ENCODE measurements around the gene LMOD1.

The LMOD1 gene

DNA sequence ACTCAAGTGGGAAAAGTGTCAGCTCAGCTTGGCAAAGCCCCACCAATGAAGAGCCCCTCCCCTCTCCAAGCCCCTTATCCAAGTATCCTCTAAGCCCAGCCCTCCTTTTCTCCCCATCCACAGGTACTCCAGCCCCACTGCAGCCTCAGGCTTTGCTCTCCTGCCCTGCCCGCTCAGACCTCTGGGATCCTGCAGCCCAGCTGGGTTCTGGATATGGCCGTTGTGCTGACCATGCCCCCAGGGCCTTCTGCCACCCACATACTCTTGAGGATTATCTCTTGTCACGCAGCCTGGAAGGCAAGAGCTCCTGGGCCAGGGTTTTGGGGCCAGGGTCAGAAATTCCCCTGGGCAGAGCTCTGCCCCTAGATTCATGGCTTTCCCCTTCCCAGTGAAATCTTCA lies 52.9 kb downstream of the LMOD1 start:
- no peak for DNase-seq (ENCODE audit: low read depth in 2 of 2)

- DNase-seq (ENCODE audit: low read depth in 2 of 2), result no peak
Observed at GRCh38 chr1:201892211-201892610, 54.1 kb downstream of the LMOD1 start.

DNA sequence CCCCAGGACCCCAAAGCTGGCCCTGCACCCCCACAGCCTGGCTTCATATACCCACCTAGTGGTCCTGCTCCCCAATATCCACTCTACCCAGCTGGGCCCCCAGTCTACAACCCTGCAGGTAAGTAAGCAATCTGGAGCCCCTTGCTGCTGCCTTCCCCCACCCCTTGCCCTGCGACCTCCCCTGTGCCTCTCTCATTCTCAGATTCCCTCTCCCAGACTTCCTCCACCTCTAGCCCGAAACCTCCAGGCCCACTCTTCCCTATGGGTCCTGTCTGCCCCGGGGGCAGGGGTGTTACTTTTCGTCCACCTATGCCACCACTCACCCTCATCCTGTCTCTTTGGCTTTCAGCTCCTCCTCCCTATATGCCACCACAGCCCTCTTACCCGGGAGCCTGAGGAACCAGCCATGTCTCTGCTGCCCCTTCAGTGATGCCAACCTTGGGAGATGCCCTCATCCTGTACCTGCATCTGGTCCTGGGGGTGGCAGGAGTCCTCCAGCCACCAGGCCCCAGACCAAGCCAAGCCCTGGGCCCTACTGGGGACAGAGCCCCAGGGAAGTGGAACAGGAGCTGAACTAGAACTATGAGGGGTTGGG lies 54.8 kb downstream of the LMOD1 start:
- DNase-seq (ENCODE audit: low read depth in 2 of 2), result no peak

DNA sequence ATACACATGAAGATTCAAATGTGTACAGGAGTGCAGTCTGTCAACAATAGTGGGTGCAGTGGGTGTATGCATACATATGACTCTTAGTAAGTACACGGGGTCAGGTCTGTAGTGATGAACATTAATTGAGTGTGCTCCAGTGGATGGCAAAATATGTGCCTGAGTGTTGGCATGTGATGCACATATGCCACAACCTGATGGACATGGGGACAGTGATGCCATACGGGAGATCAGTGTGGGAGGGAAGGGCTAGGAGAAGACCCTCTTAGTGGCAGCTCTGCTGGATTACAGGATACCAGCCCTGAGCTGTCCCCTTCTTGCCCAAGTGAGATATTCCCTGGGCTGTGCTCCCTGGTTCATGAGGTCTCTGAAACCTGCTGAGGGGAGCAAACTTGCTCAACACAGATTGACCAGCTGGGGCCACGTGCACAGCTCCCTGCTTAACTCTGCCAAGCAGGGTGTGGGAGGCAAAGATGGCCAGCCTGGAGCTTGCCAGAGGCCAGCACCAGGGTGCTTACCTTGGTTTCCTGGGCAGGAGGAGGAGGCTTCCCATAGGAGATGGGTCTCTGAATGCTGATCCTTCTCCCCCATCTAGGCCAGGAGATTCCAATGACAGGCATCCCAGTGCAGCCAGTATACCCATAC lies 55.4 kb downstream of the LMOD1 start:
- no peak for DNase-seq (ENCODE audit: low read depth in 2 of 2)

DNA sequence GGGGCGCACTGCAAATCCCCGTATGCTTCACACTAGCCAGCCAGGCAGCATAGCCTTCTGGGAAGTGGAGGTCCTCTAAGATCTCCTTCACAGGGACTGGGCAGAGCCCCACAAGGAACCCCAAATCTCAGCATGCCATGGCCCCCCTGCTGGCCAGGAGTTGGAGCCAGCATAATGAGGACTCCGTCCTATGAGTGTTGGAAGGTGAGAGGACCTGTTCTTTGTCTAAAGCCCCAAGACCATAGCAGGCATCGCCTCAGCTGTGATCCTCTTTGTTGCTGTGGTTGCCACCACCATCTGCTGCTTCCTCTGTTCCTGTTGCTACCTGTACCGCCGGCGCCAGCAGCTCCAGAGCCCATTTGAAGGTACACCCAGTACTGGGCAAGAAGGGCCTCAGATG lies 56.1 kb downstream of the LMOD1 start:
- DNase-seq (ENCODE audit: low read depth in 2 of 2), result no peak

DNA sequence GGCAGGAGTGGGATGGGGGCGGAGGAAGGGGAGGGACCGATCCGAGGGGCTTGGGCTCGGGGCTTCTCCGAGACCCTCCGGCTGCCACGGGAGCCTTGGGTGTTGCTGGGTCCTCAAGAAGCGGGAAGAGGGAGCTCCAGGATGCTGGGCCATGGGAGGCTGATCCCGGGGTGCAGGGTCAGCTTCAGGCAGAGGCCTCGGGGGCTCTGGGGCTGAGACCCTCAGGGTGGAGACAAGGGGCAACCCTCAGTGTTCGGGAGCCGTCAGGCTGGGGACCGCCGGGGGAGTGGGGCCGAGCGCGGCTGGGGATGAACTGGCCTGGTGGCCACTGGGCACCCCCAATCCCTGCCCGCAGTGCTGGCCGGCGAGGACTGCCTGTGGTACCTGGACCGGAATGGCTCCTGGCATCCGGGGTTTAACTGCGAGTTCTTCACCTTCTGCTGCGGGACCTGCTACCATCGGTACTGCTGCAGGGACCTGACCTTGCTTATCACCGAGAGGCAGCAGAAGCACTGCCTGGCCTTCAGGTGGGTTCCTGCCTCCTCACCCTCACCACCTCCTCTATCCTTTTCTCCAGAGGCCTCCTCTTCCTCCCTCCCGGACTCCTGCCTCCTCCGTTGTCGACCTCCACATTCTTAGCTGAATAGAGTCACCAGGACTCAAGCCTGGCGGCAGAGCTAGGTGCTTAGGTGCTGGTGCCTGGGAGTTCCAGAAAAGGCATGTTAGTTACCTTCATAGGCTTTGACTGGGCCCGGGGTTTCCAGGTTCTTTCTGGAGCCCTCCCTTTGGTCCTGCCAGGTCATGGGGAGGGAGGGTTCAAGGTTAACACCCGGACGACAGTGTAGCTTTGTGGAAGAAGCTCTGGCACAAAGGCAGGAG lies 57.0 kb downstream of the LMOD1 start:
- DNase-seq (ENCODE audit: low read depth in 2 of 2), result no peak

DNA sequence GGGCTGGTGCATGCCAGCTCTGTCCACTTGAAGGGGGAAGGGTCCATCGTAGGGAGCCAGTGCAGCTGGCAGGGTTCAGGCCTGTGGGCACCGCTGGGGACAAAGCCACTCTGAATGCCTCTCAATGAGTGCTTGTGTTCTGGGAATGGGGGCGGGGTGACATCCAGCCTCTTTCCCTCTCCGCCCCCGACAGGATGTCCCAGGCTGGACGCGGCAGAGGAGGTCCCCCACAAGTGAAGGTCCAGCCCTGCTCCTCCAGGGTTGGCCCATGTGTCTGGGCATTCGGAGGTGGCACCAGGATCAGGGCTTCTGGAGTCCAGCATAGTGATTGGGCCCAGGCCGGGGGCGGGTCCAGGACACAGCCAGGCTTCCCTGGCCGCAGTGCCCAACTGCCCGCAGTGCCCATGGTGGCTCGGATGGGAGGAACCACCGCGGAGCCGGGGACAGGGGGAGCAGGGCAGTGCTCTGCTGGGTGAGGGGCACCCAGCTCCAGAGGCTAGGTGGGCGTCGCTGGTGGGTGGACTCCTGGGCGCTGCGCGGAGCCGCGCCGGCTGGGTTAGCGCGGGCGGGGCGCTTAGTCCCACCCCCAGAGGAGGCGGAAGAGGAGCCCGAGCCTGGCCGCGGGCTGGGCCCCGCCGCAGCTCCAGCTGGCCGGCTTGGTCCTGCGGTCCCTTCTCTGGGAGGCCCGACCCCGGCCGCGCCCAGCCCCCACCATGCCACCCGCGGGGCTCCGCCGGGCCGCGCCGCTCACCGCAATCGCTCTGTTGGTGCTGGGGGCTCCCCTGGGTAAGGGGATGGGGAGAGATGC lies 57.9 kb downstream of the LMOD1 start, which contains the start of gene SHISA4:
SHISA4 (plus strand) TSS at position 617 of the 808 bp plus-strand sequence; CDS start at position 714, 97 bp downstream.
- DNase-seq (ENCODE audit: low read depth in 2 of 2), result no peak

GRCh38 chr1:201887116-201887866 lies 59.1 kb downstream of the LMOD1 start:
- no peak for DNase-seq (ENCODE audit: low read depth in 2 of 2)

DNA sequence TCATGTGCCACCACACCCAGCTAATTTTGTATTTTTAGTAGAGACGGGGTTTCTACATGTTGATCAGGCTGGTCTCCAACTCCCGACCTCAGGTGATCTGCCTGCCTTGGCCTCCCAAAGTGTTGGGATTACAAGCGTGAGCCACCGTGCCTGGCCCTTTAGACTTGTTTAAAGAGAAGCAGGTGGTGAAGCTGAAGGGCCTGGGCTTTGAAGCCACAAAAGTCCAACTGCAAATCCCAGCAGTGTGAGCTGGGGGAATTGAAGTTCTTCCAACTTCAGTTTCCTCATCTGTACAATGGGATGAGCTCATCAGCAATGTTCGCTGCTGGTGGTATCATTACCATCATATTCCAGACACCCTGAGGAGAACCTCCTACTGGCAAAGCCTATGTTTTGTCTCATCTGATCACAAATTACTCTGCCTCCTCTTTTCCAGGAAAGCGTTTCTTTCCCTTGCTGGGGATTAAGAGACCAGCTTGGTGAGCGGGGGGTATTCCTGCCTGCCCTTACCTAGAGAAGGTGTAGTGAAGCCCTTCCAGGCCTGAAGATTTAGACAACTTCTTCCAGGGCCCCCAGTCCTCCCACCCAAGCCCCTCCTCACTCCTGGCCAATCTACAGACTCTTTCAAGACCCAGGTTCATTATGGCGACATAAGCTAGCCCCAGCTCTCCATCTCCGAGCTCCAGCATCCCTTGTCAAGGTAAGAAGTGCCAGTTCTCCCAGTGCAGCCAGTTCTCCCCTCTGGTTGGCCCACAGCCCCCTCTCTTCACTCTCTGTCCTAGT lies 60.1 kb downstream of the LMOD1 start:
- DNase-seq (ENCODE audit: low read depth in 2 of 2), result no peak

DNA sequence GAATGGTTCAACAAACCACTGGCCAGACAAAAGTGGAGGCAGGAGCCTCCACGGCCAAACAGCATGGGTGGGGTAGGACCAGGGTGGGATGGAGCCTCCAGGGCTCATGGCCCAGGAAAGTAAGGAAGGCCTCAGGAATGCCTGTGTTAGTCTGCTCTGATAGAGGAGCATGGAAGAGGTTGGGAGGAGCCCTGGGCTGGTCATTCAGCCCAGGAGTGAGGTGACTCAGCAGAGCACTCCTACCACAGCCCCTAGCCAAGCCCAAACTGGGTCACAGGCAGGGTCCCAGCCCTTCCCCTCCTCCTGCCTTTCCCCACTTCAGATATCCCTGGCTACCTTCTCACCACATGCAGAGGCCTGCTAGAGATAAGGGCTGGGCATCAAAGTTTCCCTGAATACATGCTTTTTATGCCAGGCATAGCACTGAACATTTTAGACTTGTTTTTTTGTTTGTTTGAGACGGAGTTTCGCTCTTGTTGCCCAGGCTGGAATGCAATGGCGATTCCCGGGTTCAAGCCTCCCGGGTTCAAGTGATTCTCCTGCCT lies 60.7 kb downstream of the LMOD1 start:
- DNase-seq (ENCODE audit: low read depth in 2 of 2), result no peak

GRCh38 chr1:201884425-201884824 lies 61.9 kb downstream of the LMOD1 start:
- no peak for DNase-seq (ENCODE audit: low read depth in 2 of 2)

DNA sequence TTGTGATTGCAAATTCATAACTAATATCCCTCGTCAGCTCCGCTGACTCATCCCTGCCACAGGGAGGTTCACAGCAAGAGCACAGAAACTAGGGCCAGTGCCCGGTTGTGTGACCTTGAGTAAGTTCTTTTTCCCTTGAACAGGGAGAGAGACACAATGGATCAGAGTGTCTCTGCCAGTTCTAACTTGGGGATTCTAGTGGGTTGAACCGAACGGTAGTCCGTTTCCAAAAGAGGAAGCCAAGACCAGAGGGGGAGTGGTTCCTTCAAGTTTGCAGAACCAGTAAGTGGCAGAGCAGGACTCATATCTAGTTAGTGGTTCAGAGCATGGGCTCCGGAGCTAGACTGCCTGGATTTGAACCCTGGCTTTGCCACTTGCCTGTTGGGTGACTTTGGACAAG lies 62.6 kb downstream of the LMOD1 start:
- DNase-seq (ENCODE audit: low read depth in 2 of 2), result no peak

DNA sequence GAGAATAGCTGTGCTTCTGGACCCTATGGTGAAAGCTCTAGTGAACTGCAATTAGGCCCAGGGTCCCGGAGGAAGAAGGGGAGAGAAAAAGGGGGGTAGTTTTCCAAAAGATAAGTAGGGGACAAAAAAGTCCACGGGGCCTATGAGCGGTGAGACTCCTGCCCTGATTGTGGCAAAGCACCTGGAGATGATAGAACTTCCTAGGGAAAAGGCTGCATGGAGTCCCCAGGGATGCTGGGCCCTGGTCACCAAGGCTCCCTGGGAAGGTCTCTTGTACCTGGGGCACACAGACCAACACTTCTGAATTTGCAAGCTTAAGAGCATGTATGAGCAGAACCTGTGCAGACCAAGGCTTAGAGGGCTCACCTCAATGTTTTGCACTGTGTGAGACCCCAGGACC lies 63.1 kb downstream of the LMOD1 start:
- no peak for DNase-seq (ENCODE audit: low read depth in 2 of 2)

- peak; percentile 69 to 70 for DNase-seq (ENCODE audit: low read depth in 2 of 2)
Observed at GRCh38 chr1:201882665-201883132, 63.6 kb downstream of the LMOD1 start.

DNA sequence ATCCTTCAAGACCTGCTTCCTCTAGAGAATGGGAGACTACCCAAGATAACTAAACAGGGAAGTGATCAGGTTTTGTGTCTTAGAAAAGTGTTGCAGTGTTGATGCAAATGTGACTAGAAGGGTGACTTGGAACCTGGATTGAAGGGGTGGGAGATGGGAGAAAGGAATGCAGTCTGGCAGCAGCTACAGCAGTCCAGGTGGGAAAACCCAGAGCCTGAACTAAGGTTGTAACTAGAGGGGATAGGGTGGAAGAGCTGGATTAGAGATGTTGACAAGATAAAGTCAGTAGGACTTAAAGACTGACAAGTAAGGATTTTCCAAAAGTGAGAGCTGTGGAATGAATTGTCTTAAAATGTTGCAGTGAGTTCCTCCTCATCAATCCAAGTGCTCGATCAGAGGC lies 64.7 kb downstream of the LMOD1 start:
- no peak for DNase-seq (ENCODE audit: low read depth in 2 of 2)

DNA sequence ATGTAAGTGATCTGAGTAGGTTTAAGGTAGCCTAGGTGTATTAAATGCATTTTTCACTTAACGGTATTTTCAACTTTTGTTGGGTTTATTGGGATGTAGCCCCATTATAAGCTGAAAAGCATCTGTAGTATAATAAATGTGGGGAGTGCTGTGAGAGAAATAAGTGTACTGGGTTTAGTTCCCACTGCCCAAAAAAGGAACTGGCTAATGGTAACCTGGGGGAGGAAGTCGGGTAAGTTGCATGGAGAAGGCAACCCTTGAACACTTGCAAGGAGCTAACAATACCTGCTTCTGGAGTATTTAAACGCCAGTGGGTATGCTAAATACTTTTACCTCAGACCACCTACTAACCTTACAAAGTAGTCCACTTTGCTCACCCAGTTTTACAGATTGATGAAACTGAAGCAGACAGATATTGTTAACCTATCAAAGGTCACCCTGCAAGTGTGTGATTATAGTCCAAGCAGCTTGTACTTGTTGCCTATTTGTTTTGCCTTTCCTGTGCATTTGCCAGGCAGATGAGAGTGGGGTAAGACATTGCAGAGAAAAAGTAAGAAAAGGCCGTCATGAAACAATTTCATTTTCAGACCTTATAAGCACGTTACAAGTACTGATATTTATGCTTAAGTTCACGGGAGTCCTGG lies 65.3 kb downstream of the LMOD1 start:
- no peak for DNase-seq (ENCODE audit: low read depth in 2 of 2)

GRCh38 chr1:201877877-201878401 lies 68.4 kb downstream of the LMOD1 start:
- DNase-seq (ENCODE audit: low read depth in 2 of 2), result no peak

DNA sequence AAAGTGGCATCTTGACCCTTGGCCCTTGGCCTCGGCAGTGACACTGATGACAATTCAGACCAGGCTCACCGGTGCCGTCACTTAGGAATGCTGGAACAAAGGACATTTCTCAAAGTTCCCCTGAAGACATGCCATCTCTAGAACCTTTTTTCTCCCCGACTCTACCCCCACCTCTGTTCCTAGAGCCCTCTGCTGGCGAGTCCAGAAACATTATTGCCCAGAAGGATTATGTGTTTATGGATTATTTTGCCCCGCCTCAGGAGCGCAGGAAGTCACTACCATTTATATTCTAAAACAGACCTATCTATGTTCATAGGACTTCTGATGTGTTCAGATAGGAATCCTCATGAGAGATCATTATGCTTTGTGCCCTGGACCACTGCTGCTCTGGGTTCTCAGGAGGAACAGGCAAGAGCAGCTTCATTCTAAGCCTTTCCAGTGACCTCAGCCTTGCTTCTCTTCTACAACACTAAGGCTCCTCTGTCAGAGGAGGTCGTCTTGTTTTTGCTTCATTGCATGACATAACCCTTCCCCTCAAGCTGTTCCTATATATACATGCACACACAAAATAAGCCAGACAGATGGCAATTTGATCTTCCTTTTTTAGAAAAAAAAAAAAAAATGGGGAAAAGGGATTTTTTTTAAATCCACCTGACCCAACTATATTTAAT lies 70.1 kb downstream of the LMOD1 start:
- no peak for DNase-seq (ENCODE audit: low read depth in 2 of 2)

DNA sequence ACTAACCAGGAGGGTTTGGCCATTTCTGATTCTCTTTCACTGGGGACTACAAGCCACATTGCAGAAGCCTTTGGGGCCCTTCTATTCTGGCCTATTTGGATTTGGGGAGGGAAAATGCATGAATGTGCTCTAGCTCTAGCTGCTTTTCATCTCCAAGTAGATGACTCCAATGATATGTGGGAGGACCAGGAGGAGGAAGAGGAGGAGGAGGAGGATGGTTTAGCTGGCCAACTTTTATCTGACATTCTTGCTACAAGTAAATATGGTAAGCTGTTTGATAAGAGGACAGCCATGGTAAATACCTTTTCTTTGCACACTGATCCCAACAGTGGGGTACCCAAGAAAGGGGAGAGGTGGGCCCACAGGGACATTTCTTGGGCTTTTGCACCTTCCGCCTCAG lies 71.7 kb downstream of the LMOD1 start:
- DNase-seq (ENCODE audit: low read depth in 2 of 2), result no peak

All from fibroblast of skin of left quadriceps (primary cell).